ENCODE measurements around the gene PBX1.

The PBX1 gene

DNA sequence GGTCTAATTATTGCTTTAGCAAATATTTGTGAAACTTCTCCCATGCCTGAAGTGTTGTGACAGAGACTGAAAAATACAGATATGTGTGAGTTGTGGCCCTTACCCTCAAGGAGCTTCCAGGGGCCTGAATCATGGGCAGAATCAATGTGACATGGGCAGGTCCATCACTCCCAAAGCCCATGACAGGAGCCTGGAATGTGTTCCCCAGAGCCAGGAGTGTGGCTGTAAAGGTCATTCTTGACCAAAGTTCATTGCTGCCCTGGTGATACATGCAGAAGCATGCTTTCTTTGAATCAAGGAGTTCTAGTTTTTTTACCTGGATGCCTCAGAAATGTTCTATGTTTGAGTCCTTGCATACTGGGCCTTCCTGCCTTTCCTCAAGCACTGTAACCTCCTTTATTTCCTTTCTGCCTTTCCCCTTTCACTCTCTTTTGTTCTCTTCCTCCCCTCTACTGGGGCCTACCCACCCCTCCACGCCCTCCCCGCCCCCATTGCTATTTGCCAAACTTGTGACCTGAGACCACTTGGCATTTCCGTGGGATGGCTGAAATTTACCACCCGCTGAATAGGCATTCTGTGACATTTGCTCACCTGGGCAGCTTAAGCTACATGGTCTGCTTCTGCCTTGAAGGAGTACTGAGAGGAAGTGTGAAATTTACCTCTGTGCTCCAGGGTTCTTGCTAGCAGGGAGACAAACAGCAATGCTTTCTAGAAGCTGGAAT, 19.7 kb downstream of the PBX1 start:
- no peak overlapping the region for H3K4me3 ChIP-seq (ENCODE audit: control insufficient read depth, low read depth, low read length)
- TF ChIP-seq, protein P1, sequence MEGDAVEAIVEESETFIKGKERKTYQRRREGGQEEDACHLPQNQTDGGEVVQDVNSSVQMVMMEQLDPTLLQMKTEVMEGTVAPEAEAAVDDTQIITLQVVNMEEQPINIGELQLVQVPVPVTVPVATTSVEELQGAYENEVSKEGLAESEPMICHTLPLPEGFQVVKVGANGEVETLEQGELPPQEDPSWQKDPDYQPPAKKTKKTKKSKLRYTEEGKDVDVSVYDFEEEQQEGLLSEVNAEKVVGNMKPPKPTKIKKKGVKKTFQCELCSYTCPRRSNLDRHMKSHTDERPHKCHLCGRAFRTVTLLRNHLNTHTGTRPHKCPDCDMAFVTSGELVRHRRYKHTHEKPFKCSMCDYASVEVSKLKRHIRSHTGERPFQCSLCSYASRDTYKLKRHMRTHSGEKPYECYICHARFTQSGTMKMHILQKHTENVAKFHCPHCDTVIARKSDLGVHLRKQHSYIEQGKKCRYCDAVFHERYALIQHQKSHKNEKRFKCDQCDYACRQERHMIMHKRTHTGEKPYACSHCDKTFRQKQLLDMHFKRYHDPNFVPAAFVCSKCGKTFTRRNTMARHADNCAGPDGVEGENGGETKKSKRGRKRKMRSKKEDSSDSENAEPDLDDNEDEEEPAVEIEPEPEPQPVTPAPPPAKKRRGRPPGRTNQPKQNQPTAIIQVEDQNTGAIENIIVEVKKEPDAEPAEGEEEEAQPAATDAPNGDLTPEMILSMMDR (IDR thresholded peaks at IDR 0.05; ENCODE audit: control insufficient read depth, insufficient read depth, low read depth, low read length, missing control alignments) = no peak
- no peak for DNase-seq (ENCODE audit: low read depth)

DNA sequence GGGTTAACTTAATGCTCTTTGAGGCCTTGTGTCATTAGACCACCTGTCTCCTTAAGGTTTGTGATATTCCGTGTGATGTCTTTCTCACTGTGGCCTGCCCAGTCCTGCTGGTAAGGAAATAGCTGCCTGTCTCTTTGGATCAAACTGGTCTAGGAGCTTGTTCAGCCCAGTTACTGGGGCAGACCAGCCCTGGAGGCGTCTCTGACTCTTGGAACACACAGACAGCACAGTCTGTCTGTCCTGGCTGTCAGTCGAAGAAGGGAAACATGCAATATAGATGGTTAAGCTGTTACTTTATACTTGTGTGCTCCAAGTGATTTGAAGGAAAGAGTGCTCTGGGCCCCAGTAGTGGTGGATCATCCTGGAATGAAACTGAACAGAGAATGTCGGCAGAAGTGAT, 20.4 kb downstream of the PBX1 start:
- DNase-seq (ENCODE audit: low read depth) = no peak
- no peak overlapping the region for H3K4me3 ChIP-seq (ENCODE audit: control insufficient read depth, low read depth, low read length)
- TF ChIP-seq, protein P1 (IDR thresholded peaks at IDR 0.05; ENCODE audit: control insufficient read depth, insufficient read depth, low read depth, low read length, missing control alignments) = no peak

DNA sequence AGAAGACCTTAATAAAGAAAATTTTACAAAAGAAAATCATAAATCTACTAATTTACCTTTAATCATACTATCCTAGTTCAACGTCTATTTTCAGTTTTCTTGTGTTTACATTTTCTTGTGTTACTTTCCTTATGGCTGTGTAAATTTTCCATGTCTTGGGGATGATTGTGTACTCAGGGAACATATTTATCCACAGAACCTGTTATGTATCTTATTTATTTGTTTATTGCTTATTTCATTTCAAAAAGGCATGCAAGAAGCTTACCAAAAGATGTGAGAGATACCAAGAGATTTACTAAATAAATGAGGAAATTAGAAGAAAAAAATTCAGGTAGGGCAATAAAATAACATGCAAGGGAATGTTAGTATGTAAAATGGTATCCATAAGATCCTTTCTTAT, 22.8 kb downstream of the PBX1 start:
- TF ChIP-seq, protein P1 (IDR thresholded peaks at IDR 0.05; ENCODE audit: control insufficient read depth, insufficient read depth, low read depth, low read length, missing control alignments) = no peak
- H3K4me3 ChIP-seq (ENCODE audit: control insufficient read depth, low read depth, low read length) = no peak overlapping the region
- no peak for DNase-seq (ENCODE audit: low read depth)

DNA sequence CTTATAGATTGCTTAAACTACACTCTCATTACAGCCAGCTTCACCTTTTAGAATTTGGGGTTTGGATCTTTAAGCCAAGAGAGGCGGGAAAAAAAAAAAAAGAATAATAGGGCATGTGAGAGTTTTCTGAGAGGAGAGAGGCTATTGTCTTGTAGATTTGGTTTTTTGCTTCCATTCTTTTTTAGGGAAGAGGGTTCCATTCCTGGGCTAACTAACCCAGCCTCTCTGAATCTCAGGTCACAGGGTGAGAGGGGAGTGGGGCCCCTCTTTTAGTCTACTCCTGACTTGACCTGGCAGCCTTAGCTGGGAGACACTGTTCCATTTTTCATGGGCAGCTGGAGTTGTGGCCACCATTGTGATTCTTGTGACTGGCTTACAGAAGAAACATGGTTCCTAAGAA, 24.2 kb downstream of the PBX1 start:
- TF ChIP-seq, protein P1 (IDR thresholded peaks at IDR 0.05; ENCODE audit: control insufficient read depth, insufficient read depth, low read depth, low read length, missing control alignments) = no peak
- H3K4me3 ChIP-seq (ENCODE audit: control insufficient read depth, low read depth, low read length) = no peak overlapping the region
- no peak for DNase-seq (ENCODE audit: low read depth)

DNA sequence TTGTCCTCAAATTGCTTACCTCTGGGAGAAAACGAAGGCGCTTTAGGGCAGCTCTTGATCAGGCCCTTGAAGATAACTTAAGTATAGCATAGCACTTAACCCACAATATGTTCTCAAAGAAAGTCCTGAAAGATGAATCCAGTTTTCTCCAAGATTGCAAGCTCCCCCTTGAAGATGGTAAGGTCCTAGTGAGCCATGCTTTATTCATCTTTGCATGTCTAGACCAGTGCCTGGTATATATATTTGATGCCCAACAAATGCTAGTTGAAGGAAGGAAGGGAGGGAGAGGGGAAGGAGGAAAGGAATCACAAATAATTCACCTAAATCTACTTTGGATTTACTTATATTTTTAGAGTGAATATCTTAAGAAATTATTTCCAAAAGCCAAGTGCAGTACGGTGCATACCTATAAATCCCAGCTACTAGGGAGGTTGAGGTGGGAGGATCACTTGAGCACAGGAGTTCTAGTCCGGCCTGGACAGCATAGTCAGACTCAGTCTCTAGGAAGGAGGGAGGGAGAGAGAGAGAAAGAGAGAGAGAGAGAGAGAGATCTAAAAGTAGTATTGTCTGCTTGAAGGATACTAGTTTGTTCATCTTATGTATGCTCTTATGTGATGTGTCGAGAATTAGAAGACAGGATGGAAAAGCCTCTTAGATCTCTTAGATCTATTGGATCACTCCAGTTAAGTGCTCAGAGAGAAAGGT, 25.0 kb downstream of the PBX1 start:
- TF ChIP-seq, protein P1 (IDR thresholded peaks at IDR 0.05; ENCODE audit: control insufficient read depth, insufficient read depth, low read depth, low read length, missing control alignments) = no peak
- no peak for DNase-seq (ENCODE audit: low read depth)
- no peak overlapping the region for H3K4me3 ChIP-seq (ENCODE audit: control insufficient read depth, low read depth, low read length)

DNA sequence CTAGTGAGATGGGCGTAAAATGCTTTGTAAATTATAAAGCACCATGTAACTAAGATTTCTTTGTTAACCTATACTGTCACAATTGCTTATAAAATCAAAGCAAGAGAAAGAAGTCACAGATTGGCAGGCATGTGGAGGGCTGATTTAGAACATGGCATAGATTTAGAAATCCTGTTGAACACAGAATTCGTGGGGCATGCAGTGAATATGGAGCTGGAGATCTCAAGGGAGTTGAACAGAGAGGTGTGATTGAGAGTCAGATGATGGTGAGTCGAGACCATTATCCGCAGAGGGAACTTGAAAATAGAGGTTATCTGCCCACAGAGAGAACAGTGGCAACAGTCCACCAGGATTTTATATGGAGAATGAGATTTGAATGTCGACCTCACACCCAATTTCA, 27.6 kb downstream of the PBX1 start:
- no peak for DNase-seq (ENCODE audit: low read depth)
- no peak overlapping the region for H3K4me3 ChIP-seq (ENCODE audit: control insufficient read depth, low read depth, low read length)
- TF ChIP-seq, protein P1 (IDR thresholded peaks at IDR 0.05; ENCODE audit: control insufficient read depth, insufficient read depth, low read depth, low read length, missing control alignments) = no peak
